Smooth muscle cell (in vitro differentiated cells): ENCODE measurements around the gene TRPV5. TPM values are rescaled to one million over a fixed set of nuclear protein-coding genes. Genes with fewer than 3 reads are reported as not detected.

Experiments used
- DNase-seq: peaks from one replicate; lab custom pipeline; 2025; ENCODE audit not compliant: unreplicated experiment; lab: John Stamatoyannopoulos, UW
- H2AFZ ChIP-seq: fragments of 200-600 bp; sonication (generic); 2 replicates; pipeline ENCODE4 v1.6.0; 2016; ENCODE audit warnings: antibody characterized with exemption, low read depth, mild to moderate bottlenecking
- H3F3A ChIP-seq: fragments of 200-600 bp; sonication (generic); 2 replicates; pipeline ENCODE4 v1.6.0; 2017; ENCODE audit warnings: antibody characterized with exemption, low read depth
- H3K27ac ChIP-seq: fragments of 200-600 bp; sonication (generic); 2 replicates; pipeline ENCODE4 v1.5.1; 2016; ENCODE audit warnings: low read depth, mild to moderate bottlenecking
- H3K27me3 ChIP-seq: fragments of 200-600 bp; sonication (generic); 2 replicates; pipeline ENCODE4 v1.6.1; 2016; ENCODE audit warnings: low read depth, mild to moderate bottlenecking
- H3K36me3 ChIP-seq: fragments of 200-600 bp; sonication (generic); 2 replicates; pipeline ENCODE4 v1.5.1; 2016; ENCODE audit warnings: low read depth
- H3K4me1 ChIP-seq: fragments of 200-600 bp; sonication (generic); 2 replicates; pipeline ENCODE4 v1.5.1; 2016; ENCODE audit warnings: low read depth
- H3K4me2 ChIP-seq: fragments of 200-600 bp; sonication (generic); 2 replicates; pipeline ENCODE4 v1.6.0; 2016; ENCODE audit warnings: mild to moderate bottlenecking
- H3K4me3 ChIP-seq: fragments of 200-600 bp; sonication (generic); 2 replicates; pipeline ENCODE4 v1.5.1; 2016; ENCODE audit warnings: mild to moderate bottlenecking
- H3K79me2 ChIP-seq: fragments of 200-600 bp; sonication (generic); 2 replicates; pipeline ENCODE4 v1.6.0; 2016; ENCODE audit warnings: low read depth, mild to moderate bottlenecking
- H3K9ac ChIP-seq: fragments of 200-600 bp; sonication (generic); 2 replicates; pipeline ENCODE4 v1.6.0; 2016; ENCODE audit warnings: low read depth
- H3K9me3 ChIP-seq: fragments of 200-600 bp; sonication (generic); replicated peaks from 2 replicates; pipeline ENCODE4 v1.5.1; 2016; ENCODE audit warnings: low read depth
- H4K20me1 ChIP-seq: fragments of 200-600 bp; sonication (generic); 2 replicates; pipeline ENCODE4 v1.6.0; 2016; ENCODE audit warnings: low read depth
- CTCF ChIP-seq: fragments of 200-600 bp; sonication (generic); IDR thresholded peaks from 2 replicates; pipeline ENCODE4 v1.5.1; 2017; ENCODE audit warnings: borderline replicate concordance, mild to moderate bottlenecking, antibody characterized with exemption; ENCODE audit not compliant: insufficient read depth, poor library complexity, severe bottlenecking
- WGBS: methylation state at CpG from one replicate; pipeline ENCODE4 v1.1.7; 2016; ENCODE audit warnings: low lambda C conversion rate; 5-methylcytosine and 5-hydroxymethylcytosine counted together
- polyA plus RNA-seq: library from polyadenylated mRNA; unstranded; fragments of >200 nt; fragmentation: Nextera tagmentation; extraction: Ambion mirVana; gene quantifications from 2 replicates; pipeline ENCODE4 v1.2.1, GENCODE V29; 2016
- total RNA-seq: library from RNA; depleted of rRNA; stranded (reverse); fragments of >200 nt; gene quantifications from 2 replicates; pipeline ENCODE4 v1.2.3, GENCODE V29; 2014

The TRPV5 gene
- total and polyA plus RNA-seq, 2 experiments from 2014 or later, result not detected

DNA sequence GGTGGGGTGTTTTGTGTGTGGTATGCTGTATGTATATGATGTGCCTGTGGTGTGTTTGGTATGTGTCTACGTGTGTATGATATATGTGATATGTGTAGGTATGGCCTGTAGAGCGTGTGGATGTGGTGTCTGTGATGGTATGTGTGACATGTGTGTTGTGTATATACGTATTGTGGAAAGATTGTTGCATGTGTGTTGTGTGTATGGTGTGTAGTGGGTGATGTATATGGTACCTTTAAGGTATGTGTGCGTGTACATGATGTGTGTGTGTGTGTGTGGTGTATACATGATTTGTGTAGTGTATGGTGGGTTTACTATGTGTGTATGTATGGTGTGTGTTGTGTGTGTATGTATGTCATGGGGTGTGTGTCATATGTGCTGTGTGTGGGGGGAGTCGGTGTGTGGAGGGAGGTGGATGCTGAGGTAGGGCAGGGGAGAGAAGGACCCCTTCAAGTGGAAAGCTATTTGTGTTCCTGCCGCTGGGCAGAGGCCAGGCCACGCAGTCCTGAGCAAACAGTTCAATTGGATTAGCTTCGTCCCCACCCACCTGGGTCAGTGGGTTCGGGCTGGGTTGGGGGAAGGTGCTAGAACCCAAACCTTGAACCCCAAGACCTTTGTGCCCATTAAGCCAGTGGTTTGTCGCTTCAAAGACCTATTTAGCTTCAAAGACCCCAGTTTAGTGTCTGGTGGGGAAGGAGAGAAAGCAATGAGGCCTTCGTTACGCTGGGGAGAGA is 46.1 kb downstream of the TRPV5 start:
- 97% methylated on average over 12 of the region's 12 CpGs for WGBS
- DNase-seq, result no peak
- H3K27ac ChIP-seq, result no peak overlapping the region

DNA sequence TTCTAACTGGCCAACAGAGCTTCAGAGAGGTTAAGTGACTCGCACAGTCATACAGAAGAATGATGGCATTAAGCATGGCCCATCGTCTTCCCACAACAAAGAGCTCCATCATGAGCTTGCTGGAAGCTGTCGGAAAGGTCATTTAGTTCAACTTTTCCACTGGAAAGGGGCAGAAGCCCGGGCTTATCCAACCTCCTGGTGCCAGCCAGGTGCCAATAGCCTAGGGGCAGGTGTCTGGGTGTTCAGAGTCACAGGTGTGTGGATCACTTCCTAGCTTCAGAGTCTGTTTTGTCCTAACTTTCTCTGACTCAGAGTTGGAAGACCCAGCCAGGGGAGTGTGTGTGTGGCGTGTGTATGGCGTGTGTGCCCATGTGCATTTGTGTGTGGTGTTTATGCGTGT is 46.7 kb downstream of the TRPV5 start:
- no peak for TF ChIP-seq CTCF
- Histone ChIP-seq H3K9me3 (no peaks in the 10 kb centered on the region), H3K79me2 (no peaks in the 10 kb centered on the region), H3K9ac (no peak overlapping the region), H2AFZ (no peak overlapping the region), H3F3A (no peaks in the 10 kb centered on the region), H3K4me1 (no peaks in the 10 kb centered on the region), H4K20me1 (no peaks in the 10 kb centered on the region), H3K4me2 (no peak overlapping the region), H3K36me3 (no peaks in the 10 kb centered on the region), H3K4me3 (no peak overlapping the region), H3K27ac (no peak overlapping the region), H3K27me3 (peaks cover 3% of the 10 kb centered on the region)
- no peak for DNase-seq
- WGBS, result 75% methylated on average over 7 of the region's 7 CpGs

More for the DNA sequence above, 46.1 kb downstream of the TRPV5 start:
- no peak overlapping the region for H3K9ac ChIP-seq
- TF ChIP-seq CTCF, result no peak
- H3K4me1 ChIP-seq, result no peaks in the 10 kb centered on the region
- H3K4me3 ChIP-seq, result no peak overlapping the region
- no peaks in the 10 kb centered on the region for H3K9me3 ChIP-seq
- peaks cover 9% of the 10 kb centered on the region for H3K27me3 ChIP-seq
- H2AFZ ChIP-seq, result no peak overlapping the region
- H4K20me1 ChIP-seq, result no peaks in the 10 kb centered on the region
- no peaks in the 10 kb centered on the region for H3K36me3 ChIP-seq
- no peaks in the 10 kb centered on the region for H3K79me2 ChIP-seq
- no peak overlapping the region for H3K4me2 ChIP-seq
- H3F3A ChIP-seq, result no peaks in the 10 kb centered on the region

- H3F3A ChIP-seq, result no peaks in the 10 kb centered on the region
- no peak within 1 kb of the TSS for H3K27ac ChIP-seq
- no peak within 1 kb of the TSS for H3K9ac ChIP-seq
- no peak within 1 kb of the TSS for H2AFZ ChIP-seq
- H4K20me1 ChIP-seq, result no peaks in the 10 kb centered on the region
- no peaks in the 10 kb centered on the region for H3K9me3 ChIP-seq
- H3K27me3 ChIP-seq, result peaks cover under 1% of the 10 kb centered on the region
- no peaks in the 10 kb centered on the region for H3K4me1 ChIP-seq
- H3K79me2 ChIP-seq, result no peaks in the 10 kb centered on the region
- no peak within 1 kb of the TSS for H3K4me2 ChIP-seq
- no peak for TF ChIP-seq CTCF
- H3K4me3 ChIP-seq, result no peak within 1 kb of the TSS
- 62% methylated on average over 14 of the region's 16 CpGs for whole genome bisulfite sequencing
- no peaks in the 10 kb centered on the region for H3K36me3 ChIP-seq
- no peak for DNase-seq
Measured at GRCh38 chr7:142885311-142886230, 48.0 kb downstream of the TRPV5 start, which contains the start of gene TRPV6. TSS of gene TRPV6 (minus strand) at chr7:142885745.
